Peyer's patch (tissue), 4 donors: Measurements from ENCODE around the gene PRPF19.

Experiments used
- CTCF ChIP-seq, 6 experiments: fragments of 450-650 bp in 4 of 6; fragments of 200-600 bp in 2 of 6; sonication (generic) in 1 of 6; IDR thresholded peaks; one replicate each; pipeline ENCODE4 v1.5.1; 2017 to 2019; ENCODE audit warnings: antibody characterized with exemption in 6 of 6, mild to moderate bottlenecking in 3 of 6, moderate library complexity in 1 of 6
- POLR2A ChIP-seq, 2 donors: fragments of 450-650 bp; IDR thresholded peaks; one replicate each; pipeline ENCODE4 v1.5.1; 2017; ENCODE audit warnings: antibody characterized with exemption in 2 of 2, mild to moderate bottlenecking in 2 of 2, moderate library complexity in 2 of 2

DNA sequence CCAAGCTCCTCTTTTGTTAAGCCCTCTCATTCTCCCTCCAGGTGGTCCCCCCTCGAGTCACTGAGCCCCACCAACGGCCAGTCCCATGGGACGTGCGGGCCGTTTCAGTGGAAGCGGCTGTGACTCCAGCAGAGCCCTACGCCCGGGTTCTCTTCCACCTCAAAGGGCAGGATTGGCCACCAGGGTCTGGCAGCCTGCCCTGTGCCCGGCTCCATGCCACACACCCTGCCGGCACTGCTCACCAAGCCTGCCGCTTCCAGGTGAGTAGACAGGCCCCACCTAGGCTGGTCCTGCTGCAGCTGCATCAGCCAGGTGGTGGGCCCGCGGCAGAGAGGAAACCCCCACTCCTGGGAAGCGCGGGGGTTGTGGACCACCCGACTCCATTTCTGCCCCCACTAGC, 21.2 kb upstream of the PRPF19 start:
- TF ChIP-seq CTCF (IDR thresholded peaks at IDR 0.05) (no peak), POLR2A (IDR thresholded peaks at IDR 0.05) (no peak)
